HepG2 (cell line): Measurements from ENCODE around the gene MEGF10. TPM values are rescaled to one million over a fixed set of nuclear protein-coding genes. Genes with fewer than 3 reads are reported as not detected.

Source experiments
- ATAC-seq: fragments of 200-7000 bp; cut with Tn5 transposase; 3 replicates; pipeline ENCODE4 v1.9.1; 2020; ENCODE audit warnings: mild to moderate bottlenecking, moderate library complexity
- BruUV-seq: library from RNA; stranded (reverse); fragments of 400-500 nt; replicated peaks from 2 replicates; lab custom pipeline; 2021; lab: Mats Ljungman, UMichigan
- CTCF ChIA-PET: fragments of 300-600 bp; formaldehyde crosslinking; extraction: SDS; loops from one replicate; lab custom pipeline; 2021; ENCODE audit warnings: low total read pairs, inconsistent platforms, low intra/inter-chr PET ratio; lab: Yijun Ruan, JAX
- POLR2A ChIA-PET: fragments of 350-600 bp; sonication (Branson Sonifier 250); formaldehyde crosslinking; loops from one replicate; lab custom pipeline; 2020; ENCODE audit warnings: antibody characterized with exemption, inconsistent platforms; lab: Yijun Ruan, JAX
- DNase-seq: peaks from one replicate; pipeline ENCODE4 v3.0.0-alpha.2; 2015; ENCODE audit warnings: low spot score
- FAIRE-seq: peaks from 3 replicates; lab custom pipeline; 2011; peaks lifted over from hg19 to GRCh38; lab: Jason Lieb, UNC
- H2AFZ ChIP-seq: one replicate; pipeline ENCODE4 v1.6.1; 2011; ENCODE audit warnings: low read length, inconsistent platforms
- H3K27ac ChIP-seq: fragments of 300-600 bp; 3 replicates; pipeline ENCODE4 v1.8.0; 2011; ENCODE audit warnings: mixed run types, mild to moderate bottlenecking, mixed read lengths, low read length, inconsistent platforms; ENCODE audit not compliant: insufficient read depth; ENCODE audit errors: extremely low read length
- H3K27me3 ChIP-seq, 2 experiments: fragments of 200-600 bp in 1 of 2; 2 replicates in 1 of 2; 3 replicates in 1 of 2; pipeline versions ENCODE4 v1.6.0 to v1.8.0; 2011; ENCODE audit warnings: low read length in 2 of 2, mild to moderate bottlenecking in 2 of 2, moderate library complexity in 2 of 2, inconsistent platforms in 1 of 2; ENCODE audit not compliant: insufficient read depth in 2 of 2, control insufficient read depth in 1 of 2
- H3K36me3 ChIP-seq, 2 experiments: fragments of 200-600 bp in 1 of 2; replicated peaks in 1 of 2; 2 replicates in 1 of 2; 3 replicates in 1 of 2; pipeline versions ENCODE4 v1.5.1 to v1.8.0; 2011; ENCODE audit warnings: low read length in 2 of 2, inconsistent platforms in 1 of 2; ENCODE audit not compliant: insufficient read depth in 2 of 2, control insufficient read depth in 1 of 2
- H3K4me1 ChIP-seq: 2 replicates; pipeline ENCODE4 v1.5.1; 2012; ENCODE audit warnings: low read length, inconsistent platforms; ENCODE audit not compliant: insufficient read depth
- H3K4me2 ChIP-seq: 2 replicates; pipeline ENCODE4 v1.6.0; 2011; ENCODE audit warnings: low read depth, low read length, inconsistent platforms
- H3K4me3 ChIP-seq, 3 experiments: fragments of 200-600 bp in 1 of 3; sonication (generic), shearing (Covaris generic) in 1 of 3; replicated peaks in 1 of 3; 2 replicates each; pipeline ENCODE4 v1.5.1; 2011 to 2016; ENCODE audit warnings: low read length in 3 of 3, inconsistent platforms in 2 of 3, low read depth in 2 of 3, mild to moderate bottlenecking in 2 of 3, control low read depth in 1 of 3, mixed read lengths in 1 of 3; ENCODE audit not compliant: insufficient read depth in 1 of 3
- H3K79me2 ChIP-seq: one replicate; pipeline ENCODE4 v1.6.1; 2011; ENCODE audit warnings: low read length, inconsistent platforms; ENCODE audit not compliant: insufficient read depth
- H3K9ac ChIP-seq: 2 replicates; pipeline ENCODE4 v1.6.0; 2011; ENCODE audit warnings: mild to moderate bottlenecking, low read depth, low read length, inconsistent platforms; ENCODE audit not compliant: insufficient read depth
- H3K9me3 ChIP-seq: 2 replicates; pipeline ENCODE4 v1.5.1; 2012; ENCODE audit warnings: mild to moderate bottlenecking, low read length
- H4K20me1 ChIP-seq: 2 replicates; pipeline ENCODE4 v1.6.0; 2011; ENCODE audit warnings: inconsistent platforms, mild to moderate bottlenecking, low read length, moderate library complexity; ENCODE audit not compliant: insufficient read depth
- BCL6 ChIP-seq: IDR thresholded peaks from 2 replicates; pipeline ENCODE4 v1.6.1; 2016; ENCODE audit warnings: missing genetic modification reagents, missing compliant biosample characterization
- ELF4 ChIP-seq: sonication (generic); formaldehyde crosslinking; IDR thresholded peaks from 2 replicates; pipeline ENCODE4 v1.5.0; 2020; ENCODE audit warnings: missing genetic modification reagents, mild to moderate bottlenecking, moderate library complexity, borderline replicate concordance
- NFKBIZ ChIP-seq: IDR thresholded peaks from 2 replicates; pipeline ENCODE4 v1.6.1; 2018; ENCODE audit warnings: missing genetic modification reagents, missing compliant biosample characterization
- NR3C1 ChIP-seq: sonication (generic); formaldehyde crosslinking; IDR thresholded peaks from 2 replicates; pipeline ENCODE4 v1.4.0; 2020; ENCODE audit warnings: missing genetic modification reagents
- RFXANK ChIP-seq: IDR thresholded peaks from 2 replicates; pipeline ENCODE4 v1.6.1; 2016
- SMARCC2 ChIP-seq: fragments of 450-650 bp; IDR thresholded peaks from 2 replicates; pipeline ENCODE4 v1.6.1; 2017; ENCODE audit warnings: antibody characterized with exemption, mild to moderate bottlenecking
- SNRNP70 ChIP-seq: fragments of 200-400 bp; formaldehyde crosslinking; IDR thresholded peaks from 2 replicates; pipeline ENCODE4 v1.6.1; 2017; ENCODE audit warnings: mild to moderate bottlenecking, low read depth, low read length, moderate library complexity
- ZMAT3 ChIP-seq: sonication (generic); formaldehyde crosslinking; conservative IDR thresholded peaks from 2 replicates; pipeline ENCODE4 v1.7.0; 2021; ENCODE audit warnings: missing genetic modification reagents
- ZNF326 ChIP-seq: sonication (generic); formaldehyde crosslinking; IDR thresholded peaks from 2 replicates; pipeline ENCODE4 v1.4.0; 2020; ENCODE audit warnings: missing genetic modification reagents, borderline replicate concordance
- ZNF616 ChIP-seq: sonication (generic); formaldehyde crosslinking; IDR thresholded peaks from 2 replicates; pipeline ENCODE4 v1.5.0; 2020; ENCODE audit warnings: low read depth, mild to moderate bottlenecking, missing genetic modification reagents
- ZNF619 ChIP-seq: sonication (generic); formaldehyde crosslinking; IDR thresholded peaks from 2 replicates; pipeline ENCODE4 v1.4.0; 2020; ENCODE audit warnings: mild to moderate bottlenecking, missing genetic modification reagents
- ZNF781 ChIP-seq: sonication (generic); formaldehyde crosslinking; IDR thresholded peaks from 2 replicates; pipeline ENCODE4 v1.5.1; 2020; ENCODE audit warnings: borderline replicate concordance, mild to moderate bottlenecking, missing genetic modification reagents; ENCODE audit errors: not compliant biosample characterization
- WGBS: methylation state at CpG from one replicate; pipeline ENCODE4 v1.1.6; 2017; ENCODE audit warnings: low lambda C conversion rate; 5-methylcytosine and 5-hydroxymethylcytosine counted together
- in situ Hi-C: cut with HindIII; loops from 2 replicates; pipeline ENCODE4 v1.10.0; 2017; ENCODE audit warnings: low pct_unique_long_range_greater_than_20kb; ENCODE audit not compliant: extremely low pct_ligation_motif_present
- intact Hi-C: fragments of 100-400 bp; cut with micrococcal nuclease; formaldehyde crosslinking; loops from one replicate; pipeline ENCODE4 v1.10.0; 2022; ENCODE audit not compliant: unreplicated experiment
- polyA plus RNA-seq, 8 experiments: library from polyadenylated mRNA; depleted of rRNA in 3 of 8; stranded (reverse) in 7 of 8; unstranded in 1 of 8; fragments of >200 nt; fragmentation: Illumina TruSeq in 4 of 8; extraction: Trizol in 4 of 8; gene quantifications; 2 replicates each; pipeline versions ENCODE4 v1.2.1 to v1.2.3, GENCODE V29; 2011 to 2016; ENCODE audit warnings: low read depth in 4 of 8, missing spikeins in 1 of 8, mixed read lengths in 1 of 8; ENCODE audit not compliant: insufficient read depth in 1 of 8
- total RNA-seq, 5 experiments: library from RNA; depleted of rRNA; stranded (reverse); fragments of >200 nt; fragmentation: Illumina TruSeq; extraction: Trizol; gene quantifications; 2 replicates each; pipeline ENCODE4 v1.2.3, GENCODE V29; 2016; ENCODE audit warnings: low read depth in 1 of 5
- TF ChIP-seq, protein P1 (sequence below): sonication (generic); formaldehyde crosslinking; IDR thresholded peaks from 2 replicates; pipeline ENCODE4 v1.5.0; 2020; ENCODE audit warnings: mild to moderate bottlenecking, missing genetic modification reagents, moderate library complexity
- TF ChIP-seq, protein P2 (sequence below): sonication (generic); formaldehyde crosslinking; IDR thresholded peaks from 2 replicates; pipeline ENCODE4 v1.4.0; 2020; ENCODE audit warnings: missing genetic modification reagents, borderline replicate concordance
- TF ChIP-seq, protein P3 (sequence below): IDR thresholded peaks from 2 replicates; pipeline ENCODE4 v1.6.1; 2016; ENCODE audit warnings: missing genetic modification reagents, missing compliant biosample characterization

The MEGF10 gene
- total and polyA plus RNA-seq, 2 of the 13 experiments (the other 11 are each of a cell fraction or from before 2014, with no cell fraction given) = not detected

DNA sequence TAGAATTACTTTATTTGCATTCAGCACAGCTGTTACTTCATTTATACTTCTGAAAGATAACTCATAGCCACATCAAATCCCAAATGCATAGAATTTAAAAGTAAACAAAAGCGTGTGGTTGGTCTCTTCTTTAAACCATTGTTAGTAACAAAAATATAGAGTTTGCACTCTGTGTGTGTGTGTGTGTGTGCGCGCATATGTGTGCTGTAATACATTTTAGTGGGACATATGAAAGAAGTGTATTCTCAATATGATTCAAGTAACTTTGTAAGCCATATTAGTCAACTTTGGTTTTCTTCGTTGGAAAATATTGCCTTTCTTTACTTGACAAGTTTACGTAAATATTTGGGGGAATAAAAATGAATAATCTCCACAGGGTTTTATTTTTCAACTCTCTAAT is 120.8 kb downstream of the MEGF10 start:
- 65% methylated on average over 5 of the region's 5 CpGs for WGBS
- Histone ChIP-seq H3K36me3 (no peaks in the 10 kb centered on the region), H3K4me3 (no peak overlapping the region), H3K4me1 (no peaks in the 10 kb centered on the region), H3K4me2 (no peak overlapping the region), H3K79me2 (no peaks in the 10 kb centered on the region), H3K9ac (no peak overlapping the region), H3K27me3 (no peaks in the 10 kb centered on the region; a peak in 1 of 5 replicates), H3K27ac (no peak overlapping the region), H2AFZ (no peak overlapping the region), H3K9me3 (no peaks in the 10 kb centered on the region), H4K20me1 (no peaks in the 10 kb centered on the region)
- no TSS peak for BruUV-seq
- intact Hi-C loops (no loop called here), in situ Hi-C loops (no loop called here)
- FAIRE-seq = no peak
- POLR2A ChIA-PET = no interaction called here
- no peak for DNase-seq
- no peak for ATAC-seq
- CTCF ChIA-PET = no interaction called here
- TF ChIP-seq, protein P1, sequence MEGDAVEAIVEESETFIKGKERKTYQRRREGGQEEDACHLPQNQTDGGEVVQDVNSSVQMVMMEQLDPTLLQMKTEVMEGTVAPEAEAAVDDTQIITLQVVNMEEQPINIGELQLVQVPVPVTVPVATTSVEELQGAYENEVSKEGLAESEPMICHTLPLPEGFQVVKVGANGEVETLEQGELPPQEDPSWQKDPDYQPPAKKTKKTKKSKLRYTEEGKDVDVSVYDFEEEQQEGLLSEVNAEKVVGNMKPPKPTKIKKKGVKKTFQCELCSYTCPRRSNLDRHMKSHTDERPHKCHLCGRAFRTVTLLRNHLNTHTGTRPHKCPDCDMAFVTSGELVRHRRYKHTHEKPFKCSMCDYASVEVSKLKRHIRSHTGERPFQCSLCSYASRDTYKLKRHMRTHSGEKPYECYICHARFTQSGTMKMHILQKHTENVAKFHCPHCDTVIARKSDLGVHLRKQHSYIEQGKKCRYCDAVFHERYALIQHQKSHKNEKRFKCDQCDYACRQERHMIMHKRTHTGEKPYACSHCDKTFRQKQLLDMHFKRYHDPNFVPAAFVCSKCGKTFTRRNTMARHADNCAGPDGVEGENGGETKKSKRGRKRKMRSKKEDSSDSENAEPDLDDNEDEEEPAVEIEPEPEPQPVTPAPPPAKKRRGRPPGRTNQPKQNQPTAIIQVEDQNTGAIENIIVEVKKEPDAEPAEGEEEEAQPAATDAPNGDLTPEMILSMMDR = no peak
- no peak for TF ChIP-seq ZNF781 (CRISPR knock-in tag)
- no peak for TF ChIP-seq ELF4 (CRISPR knock-in tag)
- no peak for TF ChIP-seq ZMAT3
- no peak for TF ChIP-seq ZNF326
- TF ChIP-seq, protein P2, sequence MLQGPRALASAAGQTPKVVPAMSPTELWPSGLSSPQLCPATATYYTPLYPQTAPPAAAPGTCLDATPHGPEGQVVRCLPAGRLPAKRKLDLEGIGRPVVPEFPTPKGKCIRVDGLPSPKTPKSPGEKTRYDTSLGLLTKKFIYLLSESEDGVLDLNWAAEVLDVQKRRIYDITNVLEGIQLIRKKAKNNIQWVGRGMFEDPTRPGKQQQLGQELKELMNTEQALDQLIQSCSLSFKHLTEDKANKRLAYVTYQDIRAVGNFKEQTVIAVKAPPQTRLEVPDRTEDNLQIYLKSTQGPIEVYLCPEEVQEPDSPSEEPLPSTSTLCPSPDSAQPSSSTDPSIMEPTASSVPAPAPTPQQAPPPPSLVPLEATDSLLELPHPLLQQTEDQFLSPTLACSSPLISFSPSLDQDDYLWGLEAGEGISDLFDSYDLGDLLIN (CRISPR knock-in tag) = no peak
- TF ChIP-seq SNRNP70 = no peak
- TF ChIP-seq, protein P3, sequence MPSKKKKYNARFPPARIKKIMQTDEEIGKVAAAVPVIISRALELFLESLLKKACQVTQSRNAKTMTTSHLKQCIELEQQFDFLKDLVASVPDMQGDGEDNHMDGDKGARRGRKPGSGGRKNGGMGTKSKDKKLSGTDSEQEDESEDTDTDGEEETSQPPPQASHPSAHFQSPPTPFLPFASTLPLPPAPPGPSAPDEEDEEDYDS (CRISPR knock-in tag) = no peak
- TF ChIP-seq RFXANK (CRISPR knock-in tag) = no peak
- TF ChIP-seq SMARCC2 = no peak
- TF ChIP-seq NR3C1 (CRISPR knock-in tag) = no peak
- no peak for TF ChIP-seq ZNF619
- no peak for TF ChIP-seq BCL6 (CRISPR knock-in tag)
- TF ChIP-seq NFKBIZ (CRISPR knock-in tag) = no peak
- TF ChIP-seq ZNF616 (CRISPR knock-in tag) = no peak
